Pancreas (tissue), 10 donors: ENCODE results near the gene RHBDD3. TPM values are rescaled to one million over a fixed set of nuclear protein-coding genes. Genes with fewer than 3 reads are reported as not detected.
A peak's percentile ranks its signal among the peaks of the same experiment; 100 is the strongest.

Experiments used
- ATAC-seq, 4 donors: fragments of 200-7000 bp; cut with Tn5 transposase; one replicate each; pipeline versions ENCODE4 v1.8.0 to v1.9.1; 2020; ENCODE audit warnings: mild to moderate bottlenecking in 4 of 4, moderate library complexity in 4 of 4
- DNase-seq, 6 donors: peaks; one replicate each; pipeline ENCODE4 v3.0.0-alpha.2; 2020
- FAIRE-seq: peaks from 2 replicates; lab custom pipeline; 2012; peaks lifted over from hg19 to GRCh38; lab: Jason Lieb, UNC
- H3K27ac ChIP-seq, 4 donors: fragments of 200-600 bp; sonication (generic); 1 replicate in 3 of 4; 2 replicates in 1 of 4; pipeline versions ENCODE4 v1.5.0 to v1.8.0; 2020
- H3K27me3 ChIP-seq, 4 donors: fragments of 200-600 bp; one replicate each; pipeline ENCODE4 v1.8.0; 2021
- H3K36me3 ChIP-seq, 3 donors: fragments of 200-600 bp; sonication (generic) in 1 of 3; one replicate each; pipeline versions ENCODE4 v1.5.0 to v1.8.0; 2020 to 2021
- H3K4me1 ChIP-seq, 3 donors: fragments of 200-600 bp; one replicate each; pipeline ENCODE4 v1.8.0; 2021
- H3K4me3 ChIP-seq, 4 donors: fragments of 200-600 bp; sonication (generic) in 2 of 4; one replicate each; pipeline versions ENCODE4 v1.5.0 to v1.8.0; 2020 to 2021
- H3K9me3 ChIP-seq, 4 donors: fragments of 200-600 bp; one replicate each; pipeline ENCODE4 v1.8.0; 2021
- WGBS, 2 donors: extraction: QIAGEN DNeasy Blood & Tissue Kit; methylation state at CpG; one replicate each; pipeline ENCODE4 v1.1.7; 2013; 5-methylcytosine and 5-hydroxymethylcytosine counted together
- intact Hi-C, 3 donors: fragments of 100-400 bp; cut with DNase I; formaldehyde crosslinking; loops; one replicate each; pipeline versions ENCODE4 v1.11.1 to v1.14.2; 2022
- polyA plus RNA-seq, 2 donors: library from polyadenylated mRNA; stranded (reverse); fragments of 200-250 nt; gene quantifications; one replicate each; pipeline ENCODE4 v1.2.3, GENCODE V29; 2013
- total RNA-seq, 6 donors: library from RNA; stranded (reverse); fragmentation: NEBNext Ultra II Directional in 4 of 6; extraction: Animal tissue kit (Norgen Biotek cat#: 25700) in 4 of 6; gene quantifications; one replicate each; pipeline versions ENCODE4 v1.2.1 to v1.2.4, GENCODE V29; 2021 to 2023
- TF ChIP-seq, protein P1 (sequence below), 4 donors: fragments of 200-600 bp; sonication (generic) in 3 of 4; IDR thresholded peaks; one replicate each; pipeline versions ENCODE4 v1.5.0 to v1.8.0; 2021; ENCODE audit warnings: antibody characterized with exemption in 4 of 4
- donor health status: healthy with polysubstance abuse.
- donor health status: DM: no; HTN: no; CAD: no; lungs with moderate emphysema.
- donor health status: DM: no; HTN: no; CAD: no.
- donor health status: control.
- donor health status: control.
- donor health status: Bipolar disorder and iron deficiency.
- donor health status: DM: yes; HTN: yes; CAD: no.
- donor health status: DM: no; HTN: no; CAD: no.
- donor health status: DM: no; HTN: no; CAD: no.
- donor health status: DM: yes; HTN: yes; CAD: no.

The RHBDD3 gene
- total RNA-seq: 10 to 100 TPM in 2 of 6 donors, 1 to 10 TPM in 4; 5.4 to 13.2 (median 9.0) TPM
- 10 to 100 TPM; 36.2 to 38.2 TPM for polyA plus RNA-seq

DNA sequence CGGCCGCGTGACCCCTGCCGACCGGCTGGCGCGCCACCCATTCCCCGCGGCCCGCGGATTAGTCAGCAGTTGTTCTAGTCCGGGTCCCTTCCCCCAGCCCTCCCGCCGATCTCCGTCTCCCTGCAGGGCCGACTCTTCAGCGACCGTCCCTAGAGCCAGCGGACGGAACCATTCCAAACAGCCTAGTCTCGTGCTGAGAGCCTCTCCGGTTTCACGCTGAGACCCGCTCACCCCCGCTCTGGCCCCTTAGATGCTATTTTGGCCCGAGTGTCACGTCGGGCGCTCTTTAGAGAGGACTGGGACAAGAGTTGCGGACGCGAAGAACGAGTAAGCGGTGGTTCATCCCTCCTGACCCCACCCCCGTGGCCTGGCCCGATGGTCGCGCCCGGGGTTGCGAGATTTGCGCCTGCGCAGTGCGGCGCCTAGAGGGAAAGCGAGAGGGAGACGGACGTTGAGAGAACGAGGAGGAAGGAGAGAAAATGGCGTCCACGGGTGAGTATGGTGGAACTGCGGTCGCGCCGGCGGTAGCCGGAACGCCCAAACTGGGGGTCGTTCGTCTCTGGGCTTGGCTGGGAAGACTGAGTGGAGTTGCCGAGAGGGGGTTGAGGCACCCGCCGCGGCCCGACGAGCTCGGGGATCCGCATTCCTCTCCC, at the start of gene RHBDD3, which contains the start of gene EWSR1:
TSS of gene RHBDD3 (minus strand) at position 124 of the 653 bp plus-strand sequence. CDS start 2,355 bp downstream, outside the sequence.
TSS of gene EWSR1 (plus strand) at position 411 of the 653 bp plus-strand sequence. CDS start at position 480, 69 bp downstream.
- Histone ChIP-seq H3K4me1 (peaks cover 21 to 37% (median 28%) of the 10 kb centered on the region in 3 donors), H3K4me3 (peak within 1 kb of the TSS; percentile 79 to 98 (median 93)), H3K27ac (peak within 1 kb of the TSS; percentile 99 to 100 (median 100)), H3K9me3 (no peaks in the 10 kb centered on the region), H3K27me3 (no peaks in the 10 kb centered on the region), H3K36me3 (peaks cover 0 to 4% (median under 1%) of the 10 kb centered on the region in 3 donors)
- FAIRE-seq (no peak), ATAC-seq (peak; percentile 84 to 92 (median 87)), DNase-seq (peak; percentile 96 to 99 (median 96))
- 0 to 1% methylated on average over 63 to 67 of the region's 67 CpGs for WGBS, 2 donors
- TF ChIP-seq, protein P1, sequence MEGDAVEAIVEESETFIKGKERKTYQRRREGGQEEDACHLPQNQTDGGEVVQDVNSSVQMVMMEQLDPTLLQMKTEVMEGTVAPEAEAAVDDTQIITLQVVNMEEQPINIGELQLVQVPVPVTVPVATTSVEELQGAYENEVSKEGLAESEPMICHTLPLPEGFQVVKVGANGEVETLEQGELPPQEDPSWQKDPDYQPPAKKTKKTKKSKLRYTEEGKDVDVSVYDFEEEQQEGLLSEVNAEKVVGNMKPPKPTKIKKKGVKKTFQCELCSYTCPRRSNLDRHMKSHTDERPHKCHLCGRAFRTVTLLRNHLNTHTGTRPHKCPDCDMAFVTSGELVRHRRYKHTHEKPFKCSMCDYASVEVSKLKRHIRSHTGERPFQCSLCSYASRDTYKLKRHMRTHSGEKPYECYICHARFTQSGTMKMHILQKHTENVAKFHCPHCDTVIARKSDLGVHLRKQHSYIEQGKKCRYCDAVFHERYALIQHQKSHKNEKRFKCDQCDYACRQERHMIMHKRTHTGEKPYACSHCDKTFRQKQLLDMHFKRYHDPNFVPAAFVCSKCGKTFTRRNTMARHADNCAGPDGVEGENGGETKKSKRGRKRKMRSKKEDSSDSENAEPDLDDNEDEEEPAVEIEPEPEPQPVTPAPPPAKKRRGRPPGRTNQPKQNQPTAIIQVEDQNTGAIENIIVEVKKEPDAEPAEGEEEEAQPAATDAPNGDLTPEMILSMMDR (IDR thresholded peaks at IDR 0.05): no peak
- intact Hi-C loops: no loop called here

DNA sequence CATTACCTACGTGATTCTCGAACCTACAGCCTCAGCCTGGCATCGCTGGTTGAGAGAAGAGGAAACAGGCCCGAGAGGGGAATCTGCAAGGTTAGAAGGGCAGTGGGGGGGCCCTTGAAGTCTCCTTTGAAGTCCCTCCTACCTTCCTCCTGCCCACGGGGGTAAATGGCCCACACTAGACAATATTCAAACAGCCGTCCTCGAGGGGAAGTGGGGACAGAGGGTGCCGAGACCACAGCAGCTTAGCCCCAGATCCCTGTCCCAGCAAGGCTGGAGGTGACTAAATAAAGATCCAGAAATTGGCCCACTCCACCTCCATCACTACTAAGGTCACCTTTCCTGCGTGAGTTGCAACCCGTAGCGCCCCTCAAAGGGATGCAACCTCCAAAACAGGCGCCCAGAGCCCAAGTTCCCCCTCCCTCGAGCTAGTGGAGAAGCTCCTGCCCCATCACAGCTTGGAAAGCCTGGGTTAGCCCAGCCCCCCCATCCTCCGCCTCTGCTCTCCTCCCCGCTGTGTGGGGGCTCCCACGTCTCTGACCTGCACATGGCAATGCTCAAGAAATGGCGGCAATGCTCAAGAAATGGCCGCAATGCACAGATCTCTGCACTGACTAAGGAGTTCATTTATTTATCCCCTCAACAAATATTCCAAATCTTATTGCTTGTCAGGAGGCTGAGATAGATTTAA, 48.5 kb upstream of the RHBDD3 start:
- 61 to 68% methylated on average over 18 of the region's 18 CpGs for WGBS, 2 donors
- Histone ChIP-seq H3K4me1 (peaks cover 0 to 17% (median 0%) of the 10 kb centered on the region in 3 donors), H3K27me3 (peaks cover 0 to 10% (median 4%) of the 10 kb centered on the region in 4 donors), H3K9me3 (no peaks in the 10 kb centered on the region), H3K27ac (no peak overlapping the region), H3K4me3 (no peak overlapping the region), H3K36me3 (no peaks in the 10 kb centered on the region)
- peak in 1 of 6 donors; percentile 45 for DNase-seq
- no peak for FAIRE-seq
- no peak for ATAC-seq
- TF ChIP-seq, protein P1 (IDR thresholded peaks at IDR 0.05): no peak
- intact Hi-C loops: no loop called here

DNA sequence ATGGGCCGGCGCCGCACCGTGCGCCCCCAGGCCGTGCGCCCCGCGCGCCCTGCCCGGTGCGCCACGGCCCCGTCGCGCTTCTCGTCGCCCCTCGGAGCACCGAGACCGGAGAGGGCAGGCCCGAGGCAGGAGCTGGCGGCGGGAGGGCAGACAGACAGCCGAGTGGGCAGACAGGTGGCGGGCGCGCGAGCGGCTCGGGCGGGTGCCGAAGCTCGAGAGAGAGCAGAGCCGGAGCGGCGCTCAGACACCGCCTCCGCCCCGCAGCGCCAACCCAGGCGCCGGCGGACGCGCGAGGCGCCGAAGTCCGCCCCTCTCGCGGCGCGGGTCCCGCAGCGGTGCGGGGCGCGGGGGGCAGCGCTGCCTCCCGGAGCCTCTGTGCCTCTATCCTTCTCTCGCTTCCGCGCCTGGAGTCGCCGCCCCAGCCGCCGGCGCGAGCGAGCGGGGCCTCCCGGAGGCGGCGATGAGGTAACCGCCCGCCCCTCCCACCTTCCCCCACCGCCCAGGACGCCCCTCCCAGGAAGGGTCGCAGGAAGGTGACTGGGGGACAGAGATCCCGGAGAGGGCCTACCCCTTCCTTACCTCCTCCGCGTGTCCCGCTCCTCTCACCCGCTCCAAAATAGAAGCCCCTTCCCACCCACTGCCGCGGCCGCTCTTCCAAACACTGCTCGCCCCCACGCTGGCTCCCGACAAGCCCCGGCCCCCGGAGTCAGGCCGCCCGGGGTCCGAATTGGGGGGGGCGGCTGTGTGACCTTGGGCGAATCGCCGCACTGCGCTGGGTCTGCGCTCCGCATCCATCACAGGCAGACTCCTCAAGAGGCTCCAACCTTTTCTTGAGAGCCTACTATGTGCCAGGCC, 47.7 kb upstream of the RHBDD3 start, which contains the start of gene RASL10A:
TSS of gene RASL10A (minus strand) at position 412 of the 855 bp plus-strand sequence. CDS start 451 bp downstream, outside the sequence.
- ATAC-seq (no peak), FAIRE-seq (no peak), DNase-seq (peak in 1 of 6 donors; percentile 82)
- H3K4me1 ChIP-seq: peaks cover 0 to 23% (median 0%) of the 10 kb centered on the region in 3 donors
- H3K9me3 ChIP-seq: no peaks in the 10 kb centered on the region
- intact Hi-C loops: no loop called here
- no peak within 1 kb of the TSS for H3K27ac ChIP-seq
- TF ChIP-seq, protein P1 (IDR thresholded peaks at IDR 0.05): no peak
- peaks cover 0 to 10% (median 4%) of the 10 kb centered on the region in 4 donors for H3K27me3 ChIP-seq
- H3K4me3 ChIP-seq: peak within 1 kb of the TSS in 3 of 4 donors; percentile 3 to 39 (median 13)
- H3K36me3 ChIP-seq: no peaks in the 10 kb centered on the region
- WGBS, 2 donors: 5 to 10% methylated on average over 36 to 103 of the region's 103 CpGs

DNA sequence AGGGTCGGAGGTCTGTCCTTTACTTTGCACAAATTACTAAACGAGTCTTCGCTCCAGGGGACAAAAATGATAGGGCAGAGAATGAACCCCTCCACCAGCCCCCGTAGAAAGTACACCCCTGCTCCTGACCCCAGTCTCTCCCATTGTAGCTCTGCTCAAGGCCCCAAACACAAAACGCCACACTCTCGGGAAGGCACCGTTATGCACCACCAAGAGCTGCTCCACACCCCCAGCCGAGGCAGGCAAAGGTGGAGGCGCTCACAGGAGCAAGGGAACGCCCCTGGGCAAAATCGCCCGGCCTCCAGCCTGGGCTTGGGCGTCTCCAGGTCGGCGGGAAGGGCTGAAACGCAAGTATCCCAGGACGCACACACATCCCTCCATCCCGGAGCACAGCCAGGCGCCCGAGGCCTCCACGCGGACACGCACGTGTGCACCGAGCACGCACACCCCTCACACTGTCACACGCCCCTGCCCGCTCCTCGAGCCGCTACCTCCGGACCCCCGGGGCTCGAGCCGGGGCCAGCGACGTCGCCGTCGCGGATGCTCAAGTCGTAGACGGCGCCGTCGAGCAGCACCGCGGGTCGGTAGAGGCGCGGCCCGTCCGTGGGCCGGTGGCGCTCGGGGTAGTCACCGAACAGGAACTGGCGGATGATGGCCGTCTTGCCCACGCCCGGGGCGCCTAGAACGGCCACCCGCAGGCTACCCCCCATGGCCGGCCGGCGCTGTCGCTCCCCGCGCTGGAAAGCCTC, 46.9 kb upstream of the RHBDD3 start:
- WGBS, 2 donors: 3% methylated on average over 51 to 69 of the region's 69 CpGs
- no peaks in the 10 kb centered on the region for H3K9me3 ChIP-seq

More for the DNA sequence above, 46.9 kb upstream of the RHBDD3 start:
- Histone ChIP-seq H3K4me3 (peak overlapping the region in 2 of 4 donors; percentile 13 to 39), H3K4me1 (peaks cover 0 to 31% (median 0%) of the 10 kb centered on the region in 3 donors), H3K27ac (no peak overlapping the region), H3K36me3 (no peaks in the 10 kb centered on the region), H3K27me3 (peaks cover 0 to 10% (median 4%) of the 10 kb centered on the region in 4 donors)
- FAIRE-seq (no peak), ATAC-seq (no peak), DNase-seq (peak in 2 of 6 donors; percentile 61 to 69)
- intact Hi-C loops: no loop called here
- TF ChIP-seq, protein P1 (IDR thresholded peaks at IDR 0.05): no peak
